Caco-2 (cell line): ENCODE results near the gene LRRC8E. TPM values are rescaled to one million over a fixed set of nuclear protein-coding genes. Genes with fewer than 3 reads are reported as not detected.

Experiments
- BruUV-seq: library from RNA; stranded (reverse); fragments of 400-500 nt; replicated peaks from 2 replicates; lab custom pipeline; 2021; lab: Mats Ljungman, UMichigan
- CTCF ChIA-PET: fragments of 300-600 bp; sonication (Branson Sonifier 250); formaldehyde crosslinking; loops from one replicate; lab custom pipeline; 2022; ENCODE audit warnings: antibody characterized with exemption; lab: Charles Lee
- POLR2A ChIA-PET: fragments of 300-600 bp; sonication (Branson Sonifier 250); formaldehyde crosslinking; loops from one replicate; lab custom pipeline; 2022; ENCODE audit warnings: antibody characterized with exemption; lab: Charles Lee
- DNase-seq, 2 experiments: peaks; one replicate each; pipeline versions ENCODE4 v3.0.0 to v3.0.0-alpha.2; 2020 to 2022
- H3K27me3 ChIP-seq: replicated peaks from 2 replicates; pipeline ENCODE4 v1.6.0; 2011; ENCODE audit warnings: low read length; ENCODE audit not compliant: control insufficient read depth, insufficient read depth
- H3K36me3 ChIP-seq: 2 replicates; pipeline ENCODE4 v1.5.1; 2011; ENCODE audit warnings: low read length; ENCODE audit not compliant: control insufficient read depth, insufficient read depth
- H3K4me1 ChIP-seq: fragments of 250-450 bp; sonication (Bioruptor Pico); 2 replicates; pipeline ENCODE4 v1.5.1; 2020; ENCODE audit warnings: mild to moderate bottlenecking
- H3K4me3 ChIP-seq: 2 replicates; pipeline ENCODE4 v1.5.1; 2011; ENCODE audit warnings: low read depth, mild to moderate bottlenecking, control low read depth, low read length
- H3K9me3 ChIP-seq: fragments of 250-450 bp; sonication (Bioruptor Pico); 2 replicates; pipeline ENCODE4 v1.5.1; 2020; ENCODE audit warnings: mild to moderate bottlenecking, moderate library complexity
- H3K27ac Mint-ChIP-seq: one replicate; pipeline ENCODE4 v1.8.0; 2022; ENCODE audit warnings: mixed read lengths; ENCODE audit not compliant: unreplicated experiment
- H3K27me3 Mint-ChIP-seq: one replicate; pipeline ENCODE4 v1.8.0; 2022; ENCODE audit warnings: mixed read lengths; ENCODE audit not compliant: insufficient read depth, unreplicated experiment
- H3K36me3 Mint-ChIP-seq: one replicate; pipeline ENCODE4 v1.8.0; 2022; ENCODE audit warnings: mild to moderate bottlenecking, mixed read lengths; ENCODE audit not compliant: insufficient read depth, unreplicated experiment
- H3K4me1 Mint-ChIP-seq: one replicate; pipeline ENCODE4 v1.8.0; 2022; ENCODE audit warnings: low read depth, mixed read lengths; ENCODE audit not compliant: unreplicated experiment
- H3K4me3 Mint-ChIP-seq: one replicate; pipeline ENCODE4 v1.8.0; 2022; ENCODE audit warnings: mild to moderate bottlenecking, moderate library complexity, mixed read lengths; ENCODE audit not compliant: unreplicated experiment
- H3K9me3 Mint-ChIP-seq: one replicate; pipeline ENCODE4 v1.8.0; 2022; ENCODE audit warnings: mixed read lengths; ENCODE audit not compliant: unreplicated experiment
- CTCF ChIP-seq, 2 experiments: fragments of 200-600 bp in 1 of 2; IDR thresholded peaks; 1 replicate in 1 of 2; 2 replicates in 1 of 2; pipeline versions ENCODE4 v1.5.1 to v1.8.0; 2011 to 2022; ENCODE audit warnings: antibody characterized with exemption in 1 of 2, control low read depth in 1 of 2, inconsistent platforms in 1 of 2, low read depth in 1 of 2, low read length in 1 of 2, mild to moderate bottlenecking in 1 of 2, moderate library complexity in 1 of 2; ENCODE audit not compliant: insufficient read depth in 1 of 2, severe bottlenecking in 1 of 2, unreplicated experiment in 1 of 2
- intact Hi-C: fragments of 100-400 bp; cut with micrococcal nuclease; formaldehyde crosslinking; loops from one replicate; pipeline ENCODE4 v1.10.0; 2022; ENCODE audit not compliant: unreplicated experiment
- total RNA-seq: library from RNA; stranded (reverse); gene quantifications from 2 replicates; pipeline ENCODE4 v1.2.3, GENCODE V29; 2022

LRRC8E gene
- total RNA-seq, 1 experiment from 2014 or later = 6.7 TPM

DNA sequence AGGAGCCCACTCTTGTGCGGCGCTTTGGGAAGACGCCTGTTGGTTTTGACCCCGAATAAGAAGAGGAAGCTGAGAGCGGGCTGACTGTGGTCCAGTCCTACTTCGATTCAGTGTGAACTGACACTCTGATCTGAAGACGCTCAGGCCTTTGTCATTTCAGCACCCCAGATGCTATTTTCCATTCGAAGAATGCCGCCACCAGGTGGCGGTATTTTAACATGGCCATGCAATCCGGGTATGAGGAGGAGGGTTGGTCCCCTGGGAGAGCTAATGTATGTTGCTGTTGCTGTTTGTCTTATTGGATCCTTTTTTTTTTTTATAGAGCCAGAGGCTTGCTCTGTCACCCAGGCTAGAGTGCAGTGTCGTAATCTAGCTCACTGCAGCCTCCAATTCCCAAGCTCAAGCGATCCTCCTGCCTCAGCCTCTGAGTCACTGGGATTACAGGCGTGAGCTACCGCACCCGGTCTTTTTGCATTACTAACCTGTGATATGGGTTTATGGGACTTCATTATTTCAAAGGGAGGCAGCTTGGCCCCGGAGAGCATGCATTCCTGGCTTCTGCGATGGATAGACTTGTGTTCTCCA is 56.0 kb downstream of the LRRC8E start:
- peak; percentile 77 to 87 for TF ChIP-seq CTCF (IDR thresholded peaks at IDR 0.05; ENCODE audit: insufficient read depth in 1 of 2, low read depth in 1 of 2, low read length in 1 of 2, severe bottlenecking in 1 of 2, unreplicated experiment in 1 of 2)
- Mint-ChIP-seq H3K27ac (peak overlapping the region; percentile 95), H3K27me3 (no peaks in the 10 kb centered on the region), H3K4me1 (peaks cover 6% of the 10 kb centered on the region), H3K36me3 (peaks cover 60% of the 10 kb centered on the region), H3K4me3 (peak overlapping the region; percentile 92), H3K9me3 (no peaks in the 10 kb centered on the region)
- ChIA-PET CTCF (interaction anchor here (0.5 to 2.3 kb wide), 17 partner anchors 13 to 658 kb away, joined by 3 to 27 read pairs (median 5); partner anchors contain the start of genes ELAVL1, FBN3, MAP2K7 and SNAPC2), POLR2A (interaction anchor here (0.5 to 2.1 kb wide), 17 partner anchors 8 to 315 kb away, joined by 3 to 15 read pairs (median 4); partner anchors contain the start of genes CERS4, LRRC8E, PET100 and SNAPC2)
- Histone ChIP-seq H3K4me3 (peak overlapping the region; percentile 66), H3K36me3 (peaks cover 3% of the 10 kb centered on the region), H3K4me1 (no peaks in the 10 kb centered on the region; the same call in 1 of the 2 replicates), H3K9me3 (no peaks in the 10 kb centered on the region), H3K27me3 (no peaks in the 10 kb centered on the region)
- TSS peak; percentile 87 for BruUV-seq
- DNase-seq = peak; percentile 87 to 88
- intact Hi-C loops = loop anchor here (1.0 to 10.0 kb wide), 3 partner anchors 58 to 211 kb away; no protein-coding TSS in a partner anchor

- TF ChIP-seq CTCF (IDR thresholded peaks at IDR 0.05; ENCODE audit: insufficient read depth in 1 of 2, low read depth in 1 of 2, low read length in 1 of 2, severe bottlenecking in 1 of 2, unreplicated experiment in 1 of 2) = no peak
- Mint-ChIP-seq H3K4me1 (peaks cover 11% of the 10 kb centered on the region), H3K4me3 (no peak overlapping the region), H3K27ac (no peak overlapping the region), H3K9me3 (no peaks in the 10 kb centered on the region), H3K36me3 (peaks cover 30% of the 10 kb centered on the region), H3K27me3 (no peaks in the 10 kb centered on the region)
- ChIA-PET CTCF (no interaction called here), POLR2A (no interaction called here)
- H3K9me3 ChIP-seq = no peaks in the 10 kb centered on the region
- no peaks in the 10 kb centered on the region; the same call in none of the 2 replicates for H3K4me1 ChIP-seq
- H3K36me3 ChIP-seq = no peaks in the 10 kb centered on the region
- intact Hi-C loops = loop anchor here (10.0 kb wide), 1 partner anchor 207 kb away; no protein-coding TSS in a partner anchor
- BruUV-seq = no TSS peak
- no peaks in the 10 kb centered on the region for H3K27me3 ChIP-seq
- no peak overlapping the region for H3K4me3 ChIP-seq
- DNase-seq = no peak
Observed at GRCh38 chr19:7947939-7948338, 59.6 kb downstream of the LRRC8E start.

Other genes with a start within 250 kb of the LRRC8E start
- gene RETN, start 219.5 kb upstream of the LRRC8E start, total RNA-seq = not detected in 2 replicates
- gene MCEMP1, start 211.4 kb upstream of the LRRC8E start, total RNA-seq = not detected in 2 replicates
- 80.3 and 83.4 TPM in 2 replicates for gene TRAPPC5, start 207.7 kb upstream of the LRRC8E start, total RNA-seq
- not detected in 2 replicates for gene FCER2, start 186.4 kb upstream of the LRRC8E start, total RNA-seq
- not detected in 2 replicates for gene CLEC4G, start 156.4 kb upstream of the LRRC8E start, total RNA-seq
- gene CD209, start 141.0 kb upstream of the LRRC8E start, total RNA-seq = not detected in 2 replicates
- gene CLEC4M, start 125.3 kb upstream of the LRRC8E start, total RNA-seq = not detected in 2 replicates
- gene EVI5L, start 58.3 kb upstream of the LRRC8E start, total RNA-seq = 6.5 and 9.8 TPM in 2 replicates
- 3.7 and 4.4 TPM in 2 replicates for gene PRR36, start 14.1 kb upstream of the LRRC8E start, total RNA-seq
- gene MAP2K7, start 15.4 kb downstream of the LRRC8E start, total RNA-seq = 37.4 and 42.6 TPM in 2 replicates
- gene TGFBR3L, start 26.3 kb downstream of the LRRC8E start, total RNA-seq = 9.8 and 10.8 TPM in 2 replicates
- 8.8 and 10.4 TPM in 2 replicates for gene SNAPC2, start 31.8 kb downstream of the LRRC8E start, total RNA-seq
- gene CTXN1, start 37.6 kb downstream of the LRRC8E start, total RNA-seq = 7.4 and 9.1 TPM in 2 replicates
- gene TIMM44, start 55.2 kb downstream of the LRRC8E start, total RNA-seq = 129 and 146 TPM in 2 replicates
- gene ELAVL1, start 117.1 kb downstream of the LRRC8E start, total RNA-seq = 117 and 118 TPM in 2 replicates
- gene CCL25, start 164.2 kb downstream of the LRRC8E start, total RNA-seq = not detected in 2 replicates